ENCODE data around the gene ISL1.

Gene ISL1

GRCh38 chr5:51395666-51396356 is 12.6 kb downstream of the ISL1 start:
- TF ChIP-seq EGR1 (IDR thresholded peaks at IDR 0.05) (no peak), CEBPB (IDR thresholded peaks at IDR 0.05) (no peak), YY1 (IDR thresholded peaks at IDR 0.05; ENCODE audit: low read depth) (no peak), FOXM1 (IDR thresholded peaks at IDR 0.05; ENCODE audit: borderline replicate concordance, low read depth) (no peak), TAF1 (IDR thresholded peaks at IDR 0.05; ENCODE audit: low read depth) (no peak), EP300 (IDR thresholded peaks at IDR 0.05; ENCODE audit: borderline replicate concordance) (no peak), TEAD4 (IDR thresholded peaks at IDR 0.05) (no peak)
- TF ChIP-seq, protein P1, sequence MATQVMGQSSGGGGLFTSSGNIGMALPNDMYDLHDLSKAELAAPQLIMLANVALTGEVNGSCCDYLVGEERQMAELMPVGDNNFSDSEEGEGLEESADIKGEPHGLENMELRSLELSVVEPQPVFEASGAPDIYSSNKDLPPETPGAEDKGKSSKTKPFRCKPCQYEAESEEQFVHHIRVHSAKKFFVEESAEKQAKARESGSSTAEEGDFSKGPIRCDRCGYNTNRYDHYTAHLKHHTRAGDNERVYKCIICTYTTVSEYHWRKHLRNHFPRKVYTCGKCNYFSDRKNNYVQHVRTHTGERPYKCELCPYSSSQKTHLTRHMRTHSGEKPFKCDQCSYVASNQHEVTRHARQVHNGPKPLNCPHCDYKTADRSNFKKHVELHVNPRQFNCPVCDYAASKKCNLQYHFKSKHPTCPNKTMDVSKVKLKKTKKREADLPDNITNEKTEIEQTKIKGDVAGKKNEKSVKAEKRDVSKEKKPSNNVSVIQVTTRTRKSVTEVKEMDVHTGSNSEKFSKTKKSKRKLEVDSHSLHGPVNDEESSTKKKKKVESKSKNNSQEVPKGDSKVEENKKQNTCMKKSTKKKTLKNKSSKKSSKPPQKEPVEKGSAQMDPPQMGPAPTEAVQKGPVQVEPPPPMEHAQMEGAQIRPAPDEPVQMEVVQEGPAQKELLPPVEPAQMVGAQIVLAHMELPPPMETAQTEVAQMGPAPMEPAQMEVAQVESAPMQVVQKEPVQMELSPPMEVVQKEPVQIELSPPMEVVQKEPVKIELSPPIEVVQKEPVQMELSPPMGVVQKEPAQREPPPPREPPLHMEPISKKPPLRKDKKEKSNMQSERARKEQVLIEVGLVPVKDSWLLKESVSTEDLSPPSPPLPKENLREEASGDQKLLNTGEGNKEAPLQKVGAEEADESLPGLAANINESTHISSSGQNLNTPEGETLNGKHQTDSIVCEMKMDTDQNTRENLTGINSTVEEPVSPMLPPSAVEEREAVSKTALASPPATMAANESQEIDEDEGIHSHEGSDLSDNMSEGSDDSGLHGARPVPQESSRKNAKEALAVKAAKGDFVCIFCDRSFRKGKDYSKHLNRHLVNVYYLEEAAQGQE (IDR thresholded peaks at IDR 0.05; ENCODE audit: low read depth): no peak

GRCh38 chr5:51396797-51397196 is 13.5 kb downstream of the ISL1 start:
- TF ChIP-seq RAD21 (IDR thresholded peaks at IDR 0.05; ENCODE audit: low read depth): no peak
- TF ChIP-seq FOXM1 (IDR thresholded peaks at IDR 0.05; ENCODE audit: borderline replicate concordance, low read depth): no peak
- no peak for TF ChIP-seq CEBPB (IDR thresholded peaks at IDR 0.05)
- TF ChIP-seq TEAD4 (IDR thresholded peaks at IDR 0.05): no peak
- TF ChIP-seq, protein P2, sequence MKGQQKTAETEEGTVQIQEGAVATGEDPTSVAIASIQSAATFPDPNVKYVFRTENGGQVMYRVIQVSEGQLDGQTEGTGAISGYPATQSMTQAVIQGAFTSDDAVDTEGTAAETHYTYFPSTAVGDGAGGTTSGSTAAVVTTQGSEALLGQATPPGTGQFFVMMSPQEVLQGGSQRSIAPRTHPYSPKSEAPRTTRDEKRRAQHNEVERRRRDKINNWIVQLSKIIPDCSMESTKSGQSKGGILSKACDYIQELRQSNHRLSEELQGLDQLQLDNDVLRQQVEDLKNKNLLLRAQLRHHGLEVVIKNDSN (IDR thresholded peaks at IDR 0.05): no peak
- no peak for TF ChIP-seq NFIC (IDR thresholded peaks at IDR 0.05)
- TF ChIP-seq MAX (IDR thresholded peaks at IDR 0.05): no peak
- no peak for TF ChIP-seq EGR1 (IDR thresholded peaks at IDR 0.05)

DNA sequence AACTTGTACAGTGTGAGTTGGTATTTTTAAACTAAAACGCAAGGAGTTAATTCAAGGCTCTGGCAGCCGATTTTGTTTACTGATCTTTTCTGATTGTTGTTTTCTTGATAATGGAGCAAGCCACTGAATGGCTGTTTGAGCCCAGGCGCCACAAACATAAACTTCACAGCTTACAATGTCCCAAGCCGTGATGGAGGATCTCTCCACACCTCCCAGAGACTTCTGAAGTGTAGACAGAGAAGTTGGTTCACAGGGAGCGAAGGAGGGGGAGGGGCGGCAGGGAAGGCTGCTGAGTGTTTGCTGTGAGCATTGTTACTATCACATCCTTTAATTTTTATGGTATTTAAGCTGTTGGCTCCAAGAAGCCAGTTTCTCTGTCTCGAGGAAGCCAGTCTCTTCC is 14.7 kb downstream of the ISL1 start:
- TF ChIP-seq TCF12 (IDR thresholded peaks at IDR 0.05; ENCODE audit: low read depth) (no peak), YY1 (IDR thresholded peaks at IDR 0.05; ENCODE audit: low read depth) (no peak), EP300 (IDR thresholded peaks at IDR 0.05; ENCODE audit: borderline replicate concordance) (no peak), RAD21 (IDR thresholded peaks at IDR 0.05; ENCODE audit: low read depth) (no peak), ZBTB7A (IDR thresholded peaks at IDR 0.05; ENCODE audit: low read depth) (no peak), TEAD4 (IDR thresholded peaks at IDR 0.05) (no peak)
- TF ChIP-seq, protein P2 (IDR thresholded peaks at IDR 0.05): no peak

GRCh38 chr5:51398875-51399642 is 15.8 kb downstream of the ISL1 start:
- TF ChIP-seq TCF12 (IDR thresholded peaks at IDR 0.05; ENCODE audit: low read depth) (no peak), NFIC (IDR thresholded peaks at IDR 0.05) (no peak), EGR1 (IDR thresholded peaks at IDR 0.05) (no peak), EP300 (IDR thresholded peaks at IDR 0.05; ENCODE audit: borderline replicate concordance) (no peak), YY1 (IDR thresholded peaks at IDR 0.05; ENCODE audit: low read depth) (no peak), TEAD4 (IDR thresholded peaks at IDR 0.05) (no peak), MAX (IDR thresholded peaks at IDR 0.05) (no peak), ZBTB7A (IDR thresholded peaks at IDR 0.05; ENCODE audit: low read depth) (no peak)
- TF ChIP-seq, protein P1 (IDR thresholded peaks at IDR 0.05; ENCODE audit: low read depth): no peak
- TF ChIP-seq, protein P2 (IDR thresholded peaks at IDR 0.05): no peak

DNA sequence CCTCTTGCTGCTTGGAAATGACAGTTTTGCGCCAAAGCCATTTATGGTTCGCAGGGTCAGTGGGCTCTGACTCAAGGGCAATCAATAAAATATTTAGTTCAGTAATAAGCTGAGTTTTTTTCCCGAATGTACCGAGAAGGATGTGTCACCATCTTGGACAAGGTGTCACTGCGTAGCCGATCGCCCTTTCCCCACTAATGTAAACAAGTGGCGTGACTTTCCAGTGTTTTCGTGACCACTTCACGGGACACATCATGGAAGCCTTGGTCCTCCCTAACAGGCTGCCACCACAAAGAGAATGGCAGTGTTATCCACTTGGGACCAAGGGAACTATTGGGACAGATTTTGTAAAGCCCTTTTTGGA is 16.4 kb downstream of the ISL1 start:
- TF ChIP-seq FOXM1 (IDR thresholded peaks at IDR 0.05; ENCODE audit: borderline replicate concordance, low read depth): no peak

GRCh38 chr5:51404255-51404654 is 21.0 kb downstream of the ISL1 start:
- TF ChIP-seq MAX (IDR thresholded peaks at IDR 0.05) (no peak), TCF12 (IDR thresholded peaks at IDR 0.05; ENCODE audit: low read depth) (no peak), EGR1 (IDR thresholded peaks at IDR 0.05) (no peak), EP300 (IDR thresholded peaks at IDR 0.05; ENCODE audit: borderline replicate concordance) (no peak), ZBTB7A (IDR thresholded peaks at IDR 0.05; ENCODE audit: low read depth) (no peak), CEBPB (IDR thresholded peaks at IDR 0.05) (no peak), YY1 (IDR thresholded peaks at IDR 0.05; ENCODE audit: low read depth) (no peak), TAF1 (IDR thresholded peaks at IDR 0.05; ENCODE audit: low read depth) (no peak), TEAD4 (IDR thresholded peaks at IDR 0.05) (no peak), RAD21 (IDR thresholded peaks at IDR 0.05; ENCODE audit: low read depth) (no peak), FOXM1 (IDR thresholded peaks at IDR 0.05; ENCODE audit: borderline replicate concordance, low read depth) (no peak)
